Mucosa of descending colon (tissue), 3 donors: Measurements from ENCODE around the gene ERBB4. TPM values are rescaled to one million over a fixed set of nuclear protein-coding genes. Genes with fewer than 3 reads are reported as not detected.

ENCODE experiments used
- ATAC-seq: fragments of 200-7000 bp; cut with Tn5 transposase; one replicate; pipeline ENCODE4 v1.9.1; 2020; ENCODE audit warnings: mild to moderate bottlenecking, moderate library complexity
- DNase-seq, 3 donors: peaks; one replicate each; pipeline ENCODE4 v3.0.0-alpha.2; 2020
- H3K36me3 ChIP-seq: fragments of 200-600 bp; one replicate; pipeline ENCODE4 v1.8.0; 2021; ENCODE audit warnings: low read depth, mild to moderate bottlenecking
- H3K4me1 ChIP-seq: fragments of 200-600 bp; one replicate; pipeline ENCODE4 v1.8.0; 2021; ENCODE audit warnings: low read depth, mild to moderate bottlenecking
- H3K4me3 ChIP-seq: fragments of 200-600 bp; one replicate; pipeline ENCODE4 v1.8.0; 2021; ENCODE audit warnings: mild to moderate bottlenecking
- H3K9me3 ChIP-seq: fragments of 200-600 bp; one replicate; pipeline ENCODE4 v1.8.0; 2021; ENCODE audit warnings: mild to moderate bottlenecking
- CTCF ChIP-seq: fragments of 200-600 bp; IDR thresholded peaks from one replicate; pipeline ENCODE4 v1.8.0; 2022; ENCODE audit warnings: antibody characterized with exemption, mild to moderate bottlenecking
- intact Hi-C, 2 donors: fragments of 100-400 bp; cut with DNase I in 1 of 2; cut with micrococcal nuclease in 1 of 2; formaldehyde crosslinking; loops; one replicate each; pipeline versions ENCODE4 v1.11.0 to v1.11.1; 2022; cut with DNase I, micrococcal nuclease
- total RNA-seq, 3 donors: library from RNA; stranded (reverse); fragmentation: NEBNext Ultra II Directional in 2 of 3; extraction: Animal tissue kit (Norgen Biotek cat#: 25700) in 2 of 3; gene quantifications; one replicate each; pipeline versions ENCODE4 v1.2.1 to v1.2.4, GENCODE V29; 2021 to 2023
- donor health status: DM: no; HTN: no; CAD: no; lungs with moderate emphysema.
- donor health status: DM: no; HTN: no; CAD: no.
- donor health status: DM: no; HTN: yes; CAD: no.

The ERBB4 gene
- total RNA-seq, 3 donors from 2014 or later: 0.05 to 0.25 TPM; not detected in 1

GRCh38 chr2:212177724-212178123, 360.9 kb downstream of the ERBB4 start:
- intact Hi-C loops: no loop called here
- ATAC-seq (no peak), DNase-seq (no peak)
- no peak for TF ChIP-seq CTCF
- Histone ChIP-seq H3K4me1 (no peaks in the 10 kb centered on the region), H3K9me3 (no peaks in the 10 kb centered on the region), H3K36me3 (no peaks in the 10 kb centered on the region), H3K4me3 (no peak overlapping the region)

GRCh38 chr2:212176151-212176550, 362.5 kb downstream of the ERBB4 start:
- Histone ChIP-seq H3K4me3 (no peak overlapping the region), H3K4me1 (no peaks in the 10 kb centered on the region), H3K36me3 (no peaks in the 10 kb centered on the region), H3K9me3 (no peaks in the 10 kb centered on the region)
- no peak for DNase-seq
- ATAC-seq: no peak
- intact Hi-C loops: no loop called here
- no peak for TF ChIP-seq CTCF

- intact Hi-C loops: no loop called here
- no peaks in the 10 kb centered on the region for H3K9me3 ChIP-seq
- no peak for DNase-seq
- TF ChIP-seq CTCF: no peak
- H3K4me3 ChIP-seq: no peak overlapping the region
- no peaks in the 10 kb centered on the region for H3K4me1 ChIP-seq
- no peaks in the 10 kb centered on the region for H3K36me3 ChIP-seq
- ATAC-seq: no peak
These were observed 364.7 kb downstream of the ERBB4 start for GRCh38 chr2:212173756-212174510.

- H3K36me3 ChIP-seq: no peaks in the 10 kb centered on the region
- no peak for DNase-seq
- TF ChIP-seq CTCF: no peak
- ATAC-seq: no peak
- no peaks in the 10 kb centered on the region for H3K4me1 ChIP-seq
- H3K9me3 ChIP-seq: no peaks in the 10 kb centered on the region
- intact Hi-C loops: no loop called here
- H3K4me3 ChIP-seq: no peak overlapping the region
These were observed 365.3 kb downstream of the ERBB4 start for GRCh38 chr2:212173331-212173730.

GRCh38 chr2:212170382-212170781, 368.2 kb downstream of the ERBB4 start:
- DNase-seq: no peak
- Histone ChIP-seq H3K4me1 (no peaks in the 10 kb centered on the region), H3K36me3 (no peaks in the 10 kb centered on the region), H3K9me3 (no peaks in the 10 kb centered on the region), H3K4me3 (no peak overlapping the region)
- no peak for ATAC-seq
- intact Hi-C loops: no loop called here
- no peak for TF ChIP-seq CTCF

- ATAC-seq: no peak
- no peak for DNase-seq
- H3K9me3 ChIP-seq: no peaks in the 10 kb centered on the region
- intact Hi-C loops: no loop called here
- no peak for TF ChIP-seq CTCF
- no peaks in the 10 kb centered on the region for H3K36me3 ChIP-seq
- no peaks in the 10 kb centered on the region for H3K4me1 ChIP-seq
- no peak overlapping the region for H3K4me3 ChIP-seq
These were observed 380.5 kb downstream of the ERBB4 start for GRCh38 chr2:212158081-212158480.
